Measurements from ENCODE around the gene INPP5D.
"Not testable (repeated sequence)": the region's sequence is repeated elsewhere in the genome, so short reads cannot be mapped to it uniquely, and the experiment has no call there.

INPP5D gene

DNA sequence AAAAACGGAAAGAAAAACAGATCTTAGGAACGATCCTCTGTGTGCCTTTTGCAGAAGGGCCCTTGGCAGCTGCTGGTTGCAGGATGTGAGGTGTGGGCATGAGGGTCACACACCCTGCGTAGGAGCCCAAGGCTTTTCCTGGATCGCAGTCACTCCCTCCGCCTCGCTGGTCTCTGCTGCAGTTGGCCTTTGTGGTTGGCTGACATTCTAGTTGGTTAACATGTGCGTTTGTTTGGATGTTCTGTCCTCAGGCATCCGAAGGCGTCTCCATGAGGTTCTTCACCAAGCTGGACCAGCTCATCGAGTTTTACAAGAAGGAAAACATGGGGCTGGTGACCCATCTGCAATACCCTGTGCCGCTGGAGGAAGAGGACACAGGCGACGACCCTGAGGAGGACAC is 61.7 kb downstream of the INPP5D start:
- DNase-seq: no peak

DNA sequence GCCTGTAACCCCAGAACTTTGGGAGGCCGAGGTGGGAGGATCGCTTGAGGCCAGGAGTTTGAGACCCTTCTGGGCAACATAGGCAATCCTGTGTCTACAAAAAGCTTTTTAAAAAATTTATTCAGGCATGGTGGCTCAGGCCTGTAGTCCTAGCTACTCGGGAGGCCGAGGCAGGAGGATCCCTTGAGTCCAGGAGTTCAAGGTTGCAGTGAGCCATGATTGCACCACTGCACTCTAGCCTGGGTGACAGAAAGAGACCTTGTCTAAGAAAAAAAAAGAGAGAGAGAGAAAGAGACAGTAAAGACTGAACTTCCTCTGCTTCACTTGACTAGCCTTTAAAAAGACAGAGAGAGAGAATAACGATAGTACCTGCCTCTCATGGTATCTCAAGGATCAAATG is 62.4 kb downstream of the INPP5D start:
- no peak for DNase-seq

DNA sequence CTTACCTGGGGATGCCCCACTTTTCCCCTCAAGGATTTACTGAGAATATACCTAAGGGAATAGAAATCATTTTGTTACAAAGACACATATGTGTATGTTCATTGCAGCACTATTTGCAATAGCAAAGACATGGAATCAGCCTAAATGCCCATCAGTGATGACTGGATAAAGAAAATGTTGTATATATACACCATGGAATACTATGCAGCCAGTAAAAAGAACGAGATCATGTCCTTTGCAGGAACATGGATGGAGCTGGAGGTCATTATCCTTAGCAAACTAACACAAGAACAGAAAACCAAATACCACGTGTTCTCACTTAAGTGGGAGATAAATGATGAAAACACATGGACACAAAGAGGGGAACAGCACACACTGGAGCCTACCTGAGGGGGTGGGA is 63.4 kb downstream of the INPP5D start:
- not testable (repeated sequence) for DNase-seq

DNA sequence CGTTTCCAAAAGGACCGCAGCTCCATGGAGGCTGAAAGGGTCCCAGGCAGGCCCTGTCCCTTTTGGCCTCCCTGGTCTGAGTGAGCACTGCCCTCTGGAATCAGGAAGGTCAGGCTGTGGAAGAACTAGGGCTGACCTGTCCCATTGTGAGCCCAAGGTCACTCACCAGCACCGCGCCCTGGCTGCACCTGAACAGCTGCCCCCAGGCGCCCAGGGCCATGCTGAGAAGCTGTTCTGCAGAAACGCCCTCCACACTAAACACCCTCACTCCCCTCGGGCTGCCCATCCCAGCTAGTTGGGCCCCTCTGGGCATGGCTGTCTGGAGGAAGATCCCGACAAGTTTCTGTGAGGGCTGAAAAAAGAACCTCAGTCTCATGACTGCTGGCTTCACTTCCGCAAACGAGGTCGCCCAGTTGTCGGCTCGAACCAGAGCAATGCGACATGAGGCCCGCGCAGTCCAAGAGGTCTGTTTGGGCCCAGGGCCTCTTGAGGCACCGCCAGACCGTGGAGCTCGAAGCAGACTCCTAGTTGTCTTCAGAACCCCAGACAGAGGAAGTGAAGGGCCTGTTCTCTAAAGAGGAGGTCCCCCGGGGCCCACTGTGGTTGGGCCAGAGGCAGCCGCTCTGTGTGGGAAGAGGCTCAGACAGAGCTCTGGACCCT is 64.4 kb downstream of the INPP5D start:
- DNase-seq: no peak

DNA sequence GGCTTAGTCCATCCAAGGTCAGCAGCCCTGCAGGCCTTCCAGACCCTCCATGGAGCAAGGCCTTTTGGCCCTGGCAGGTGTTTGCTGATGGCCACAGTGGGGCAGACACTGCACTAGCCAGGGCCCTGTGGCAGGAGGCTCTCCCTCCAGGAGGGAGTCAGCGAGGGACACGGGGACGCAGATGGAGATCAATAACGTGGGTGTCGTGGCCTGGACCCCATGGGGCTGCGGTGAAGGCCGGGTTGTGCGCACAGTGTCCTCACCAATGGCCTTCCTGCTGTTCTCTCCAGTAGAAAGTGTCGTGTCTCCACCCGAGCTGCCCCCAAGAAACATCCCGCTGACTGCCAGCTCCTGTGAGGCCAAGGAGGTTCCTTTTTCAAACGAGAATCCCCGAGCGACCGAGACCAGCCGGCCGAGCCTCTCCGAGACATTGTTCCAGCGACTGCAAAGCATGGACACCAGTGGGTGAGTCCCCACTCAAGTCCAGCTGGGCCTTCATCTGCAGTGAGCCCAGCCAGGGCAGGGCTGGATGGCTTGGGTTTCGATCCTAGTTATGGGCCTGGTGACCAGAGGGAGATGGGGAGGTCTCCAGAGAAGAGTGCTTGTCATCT is 65.4 kb downstream of the INPP5D start:
- DNase-seq: no peak

DNA sequence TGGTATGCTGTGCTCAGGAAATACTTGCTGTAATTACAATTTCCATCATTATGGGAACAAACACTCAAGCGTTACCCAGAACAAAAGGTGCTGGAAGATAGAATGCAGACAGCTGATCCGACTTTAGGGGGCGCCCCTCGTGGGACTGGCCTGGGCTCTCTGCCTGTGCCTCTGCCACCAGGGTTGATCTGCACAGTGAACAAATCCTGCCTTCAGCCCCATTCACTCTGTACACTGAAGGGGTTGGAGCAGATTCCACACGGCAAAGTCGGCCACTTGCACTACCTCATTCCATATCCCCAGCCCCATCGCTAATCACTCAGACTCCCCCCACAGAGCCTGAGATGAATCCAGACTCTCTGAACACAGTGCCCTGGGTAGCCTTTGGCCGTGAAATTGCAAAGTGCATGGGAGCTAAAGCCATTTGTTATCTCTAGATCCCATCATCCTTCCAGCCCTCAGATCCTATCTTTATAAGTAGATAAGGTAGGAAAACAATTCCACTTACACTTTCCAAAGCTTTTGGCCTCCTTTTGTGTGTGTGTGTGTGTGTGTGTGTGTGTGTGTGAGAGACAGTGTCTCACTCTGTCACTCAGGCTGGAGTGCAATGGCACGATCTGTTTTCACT is 69.3 kb downstream of the INPP5D start:
- DNase-seq: peak in 2 of 3 experiments; percentile 51 to 84

DNA sequence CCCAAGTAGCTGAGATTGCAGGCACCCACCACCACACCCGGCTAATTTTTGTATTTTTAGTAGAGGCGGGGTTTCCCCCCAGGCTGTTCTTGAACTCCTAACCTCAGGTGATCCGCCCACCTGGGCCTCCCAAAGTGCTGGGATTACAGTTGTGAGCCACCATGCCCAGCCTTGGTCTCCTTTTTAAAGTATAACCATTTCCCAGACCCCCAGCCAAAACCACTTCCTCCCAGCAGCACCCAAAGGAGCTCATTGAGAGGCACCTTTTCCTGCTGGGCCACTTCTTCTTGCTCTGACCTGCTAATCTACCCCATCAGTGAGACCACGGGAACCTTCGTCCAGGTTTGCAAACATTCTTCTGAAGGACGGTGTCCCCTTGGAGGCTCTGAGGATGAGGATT is 69.9 kb downstream of the INPP5D start:
- DNase-seq: no peak

DNA sequence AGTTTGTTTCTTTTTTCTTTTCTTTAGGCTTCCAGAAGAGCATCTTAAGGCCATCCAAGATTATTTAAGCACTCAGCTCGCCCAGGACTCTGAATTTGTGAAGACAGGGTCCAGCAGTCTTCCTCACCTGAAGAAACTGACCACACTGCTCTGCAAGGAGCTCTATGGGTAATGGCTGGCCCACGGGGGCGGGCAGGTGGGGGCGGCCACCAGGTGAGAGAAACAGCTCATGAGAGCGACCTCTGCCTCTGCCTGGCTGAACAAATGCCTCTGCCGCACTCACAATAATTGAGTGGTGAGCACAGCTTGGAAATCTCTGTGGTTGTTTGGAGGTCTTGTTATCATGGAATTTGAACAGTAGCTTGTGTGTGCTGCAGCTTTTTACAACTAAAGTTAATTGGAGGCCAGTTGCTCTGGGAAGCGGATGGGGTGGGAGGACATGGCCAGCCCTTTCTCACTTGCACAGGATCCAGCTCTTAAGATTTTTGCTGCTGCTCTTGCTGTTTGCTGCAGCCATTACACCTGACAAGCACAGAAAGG is 70.4 kb downstream of the INPP5D start:
- DNase-seq: no peak

DNA sequence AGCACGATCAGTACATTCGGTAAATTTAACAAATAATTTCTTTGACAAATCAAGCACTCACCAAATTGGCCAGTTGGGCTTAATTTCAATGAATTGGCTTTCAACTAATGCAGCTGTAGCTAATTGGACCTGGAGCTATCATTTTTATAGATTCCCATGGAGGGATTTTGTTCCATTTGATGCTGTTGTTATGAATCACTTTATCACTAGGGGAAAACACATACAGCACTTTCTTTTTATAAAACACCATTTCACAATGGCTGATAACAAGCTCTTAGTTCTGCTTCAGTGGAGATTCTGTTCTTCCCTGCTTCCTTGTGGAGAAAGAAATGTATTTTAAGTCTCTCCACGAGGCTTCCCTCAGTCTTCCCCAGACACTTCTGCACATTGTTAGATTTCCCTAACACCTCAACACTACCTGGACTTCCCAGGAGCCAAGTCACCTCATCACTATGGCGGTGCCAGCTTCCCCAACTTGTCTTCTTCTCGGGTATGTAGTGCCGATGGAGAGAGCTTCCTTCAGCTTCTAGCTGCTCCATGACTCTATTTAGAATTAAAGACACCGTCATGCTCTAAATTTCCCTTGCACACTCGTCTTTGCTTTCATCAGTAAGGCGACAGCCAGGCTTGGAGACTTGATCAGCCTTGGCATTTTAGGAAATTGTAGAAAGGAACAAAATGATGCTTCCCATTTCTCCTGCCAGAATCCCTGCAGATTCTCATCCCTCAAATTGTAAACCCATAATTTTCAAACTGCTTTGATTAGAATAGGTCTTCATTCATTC is 72.0 kb downstream of the INPP5D start:
- no peak for DNase-seq

DNA sequence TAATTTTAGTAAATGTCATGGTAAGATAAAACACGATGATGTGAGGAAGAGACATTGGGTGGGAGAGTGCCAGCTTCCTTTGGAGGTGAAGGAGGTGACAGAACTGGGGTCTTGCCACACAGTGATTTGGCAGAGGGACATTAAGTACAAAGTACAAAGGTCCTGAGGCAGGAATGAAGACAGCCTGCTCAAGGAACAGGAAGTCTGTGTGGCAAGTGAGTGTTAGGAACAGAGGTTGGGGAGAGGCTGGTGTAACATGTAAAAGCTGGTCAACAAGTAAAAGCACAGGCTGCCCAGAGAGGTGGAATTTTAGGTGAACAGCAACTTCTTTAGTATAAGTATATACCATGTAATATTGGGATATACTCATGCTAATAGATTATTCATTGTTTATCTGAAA is 73.1 kb downstream of the INPP5D start:
- DNase-seq: no peak

DNA sequence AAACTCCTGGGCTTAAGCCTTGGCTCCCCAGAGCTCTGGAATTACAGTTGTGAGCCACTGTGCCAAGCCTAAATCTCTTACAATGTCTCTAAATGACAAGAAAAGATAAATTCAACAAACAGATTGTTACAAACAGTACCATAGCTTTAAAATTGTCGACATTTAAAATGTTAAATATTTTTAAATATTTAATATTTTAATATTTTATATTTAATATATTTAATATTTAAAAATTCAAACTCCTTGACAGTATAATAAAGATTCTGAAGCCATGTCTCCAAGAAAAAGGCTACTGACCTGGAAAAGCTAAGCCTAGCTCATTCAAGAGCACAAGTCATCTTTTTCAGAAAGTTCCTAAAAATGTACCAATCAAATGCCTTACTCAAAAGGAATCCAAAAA is 75.3 kb downstream of the INPP5D start:
- DNase-seq: no peak

DNA sequence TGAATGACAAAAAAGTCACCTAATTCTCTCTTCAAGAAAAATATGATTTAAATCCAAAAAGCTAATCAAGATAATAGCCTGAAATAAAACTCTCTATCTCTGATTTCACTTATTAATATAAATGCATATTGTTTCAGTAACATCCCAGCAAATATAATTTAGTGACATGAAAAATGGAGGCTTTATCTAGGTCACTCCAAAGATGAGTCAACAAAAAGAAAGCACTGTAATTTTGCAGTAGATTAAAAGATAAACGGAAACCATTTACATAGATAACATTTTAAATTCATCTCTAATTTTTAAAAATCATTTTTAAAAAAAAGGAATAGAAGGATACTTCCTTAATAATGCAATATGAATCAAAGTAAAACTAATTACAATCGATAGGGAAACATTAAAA is 76.9 kb downstream of the INPP5D start:
- DNase-seq: no peak

DNA sequence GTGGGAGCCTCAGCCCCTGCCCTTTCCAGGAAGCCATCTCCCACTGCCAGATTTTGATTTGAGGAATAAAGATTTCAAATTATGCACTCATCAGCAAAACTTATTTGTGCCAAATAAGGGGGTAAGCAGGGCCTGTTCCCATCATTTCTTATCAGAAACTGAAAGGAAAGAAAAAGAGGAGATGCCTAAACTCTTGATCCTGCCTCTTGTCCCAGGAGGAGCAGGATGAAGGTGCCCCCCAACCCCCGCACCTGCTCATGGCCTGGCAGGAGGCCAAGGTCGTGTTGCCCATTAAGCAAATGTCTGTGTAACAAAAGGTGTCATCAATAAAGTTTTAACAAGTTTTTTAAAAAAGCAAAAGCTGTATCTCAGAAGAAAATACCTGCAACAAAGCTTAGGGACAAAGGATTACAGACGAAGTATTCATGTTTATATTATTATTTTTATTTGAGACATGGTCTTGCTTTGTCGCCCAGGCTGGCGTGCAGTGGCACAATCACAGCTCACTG is 80.0 kb downstream of the INPP5D start:
- no peak for DNase-seq

DNA sequence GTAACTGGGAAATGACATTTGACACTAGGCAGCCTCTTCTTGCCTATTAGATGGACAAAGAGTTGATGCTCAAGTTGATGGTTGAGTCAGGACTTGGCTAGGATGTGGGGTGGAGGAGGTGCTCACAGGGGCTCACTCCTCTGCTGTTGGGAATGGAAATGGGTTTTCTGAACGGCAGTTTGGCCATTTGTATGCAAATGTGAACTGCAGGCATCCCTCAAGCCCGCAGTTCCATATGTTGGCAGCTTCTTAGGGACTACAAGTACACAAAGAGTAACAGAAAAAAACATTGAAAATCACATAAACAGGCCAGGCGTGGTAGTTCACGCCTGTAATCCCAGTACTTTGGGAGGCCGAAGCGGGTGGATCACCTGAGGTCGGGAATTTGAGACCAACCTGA is 80.8 kb downstream of the INPP5D start:
- DNase-seq: no peak

DNA sequence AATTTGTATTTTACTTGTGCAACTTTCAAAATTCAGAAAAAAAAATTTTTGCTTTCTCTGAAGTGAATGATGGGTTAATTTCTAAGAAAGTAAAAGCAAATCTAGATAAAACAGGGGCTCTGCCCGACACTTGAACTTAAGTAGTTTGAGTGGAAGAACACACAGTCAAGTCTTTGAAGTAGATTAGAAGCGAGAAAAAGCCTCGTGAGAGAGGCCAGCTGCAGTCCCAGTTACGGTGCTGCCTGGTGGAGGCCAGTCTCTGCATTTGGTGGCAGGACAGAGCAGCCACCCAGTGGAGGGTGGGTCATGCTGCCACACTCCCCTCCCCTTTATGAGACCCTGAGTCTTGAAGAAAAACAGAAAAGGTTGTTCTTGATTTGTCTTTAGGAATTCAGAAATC is 81.8 kb downstream of the INPP5D start:
- DNase-seq: no peak

DNA sequence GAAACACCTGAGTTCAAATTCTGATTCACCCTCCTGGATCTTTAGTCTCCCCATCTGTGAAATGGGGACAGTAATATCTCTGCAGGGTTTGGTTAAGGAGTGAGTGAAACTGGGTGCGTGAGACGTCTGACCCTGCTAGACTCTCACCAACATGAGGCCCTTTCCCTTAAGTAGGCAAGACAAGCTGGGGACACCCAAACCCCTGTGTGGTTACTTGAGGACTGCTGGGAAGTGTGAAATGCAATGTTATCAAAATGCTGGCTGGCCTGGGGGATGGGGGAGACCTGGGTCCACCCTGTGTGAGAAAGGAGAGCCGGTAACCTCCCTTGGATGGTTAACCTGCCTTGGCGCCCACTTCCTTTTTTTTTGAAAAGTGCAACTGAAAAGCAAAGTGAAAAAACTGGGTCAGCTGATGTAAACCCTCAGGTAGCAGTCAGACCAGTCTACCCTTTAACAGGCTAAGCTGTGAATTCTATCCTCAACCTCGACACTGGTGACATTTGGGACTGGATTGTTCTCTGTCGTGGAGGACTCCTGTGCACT is 82.3 kb downstream of the INPP5D start:
- DNase-seq: no peak

DNA sequence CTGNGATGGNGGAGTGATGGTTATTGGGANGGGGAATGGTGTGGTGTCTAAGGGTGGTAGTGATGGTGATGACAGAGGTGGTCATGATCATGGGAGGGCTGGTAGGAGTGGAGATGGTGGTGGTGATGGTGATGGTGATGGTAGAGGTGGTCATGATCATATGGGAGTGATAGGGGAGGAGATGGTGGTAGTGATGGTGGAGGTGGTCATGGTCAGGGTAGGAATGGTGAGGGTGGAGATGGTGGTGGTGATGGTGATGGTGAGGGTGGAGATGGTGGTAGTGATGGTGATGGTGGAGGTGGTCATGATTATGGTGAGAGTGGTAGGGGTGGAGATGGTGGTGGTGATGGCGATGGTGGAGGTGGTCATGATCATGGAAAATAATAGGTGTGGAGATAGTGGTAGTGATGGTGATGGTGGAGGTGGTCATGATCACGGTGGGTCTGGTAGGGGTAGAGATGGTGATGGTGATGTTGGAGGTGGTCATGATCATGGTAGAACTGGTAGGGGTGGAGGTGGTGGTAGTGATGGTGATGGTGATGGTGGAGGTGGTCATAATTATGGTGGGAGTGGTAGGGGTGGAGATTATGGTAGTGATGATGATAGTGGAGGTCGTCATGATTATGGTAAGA is 83.7 kb downstream of the INPP5D start:
- DNase-seq: no peak

DNA sequence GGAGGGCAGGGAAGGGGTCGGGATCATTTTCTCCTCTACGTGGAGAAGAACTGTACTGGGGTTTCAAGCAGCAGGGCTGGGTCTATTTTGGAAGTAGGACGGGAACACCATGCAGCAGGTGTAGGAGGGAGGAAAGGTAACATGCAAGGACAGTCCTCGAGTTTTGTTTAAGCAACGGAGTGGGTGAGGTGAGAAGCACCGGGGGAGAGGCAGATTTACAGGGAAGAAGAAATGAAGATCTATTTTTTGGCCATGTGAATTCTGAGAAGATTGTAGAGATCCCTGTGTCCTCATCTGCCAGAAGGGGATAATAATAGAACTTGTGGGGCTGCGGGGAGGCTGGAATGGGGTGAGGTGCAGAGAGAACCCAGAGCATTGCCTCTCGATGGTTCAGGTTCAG is 85.6 kb downstream of the INPP5D start:
- DNase-seq: no peak

DNA sequence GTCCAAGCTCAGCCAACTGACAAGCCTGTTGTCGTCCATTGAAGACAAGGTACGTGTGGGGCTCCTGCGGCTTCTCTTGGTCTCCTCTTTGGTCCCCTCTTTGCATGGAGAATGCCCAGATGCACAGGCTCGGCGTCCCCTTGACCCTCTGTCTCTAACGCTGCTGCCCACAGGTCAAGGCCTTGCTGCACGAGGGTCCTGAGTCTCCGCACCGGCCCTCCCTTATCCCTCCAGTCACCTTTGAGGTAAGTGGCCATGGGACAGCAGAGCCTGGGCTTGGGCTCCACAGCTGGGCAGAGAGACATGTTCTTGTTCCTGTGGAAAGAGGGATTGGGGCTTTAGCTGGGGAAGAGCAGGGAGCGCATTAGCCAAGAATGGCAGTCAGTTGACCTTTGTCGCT is 86.1 kb downstream of the INPP5D start:
- no peak for DNase-seq

DNA sequence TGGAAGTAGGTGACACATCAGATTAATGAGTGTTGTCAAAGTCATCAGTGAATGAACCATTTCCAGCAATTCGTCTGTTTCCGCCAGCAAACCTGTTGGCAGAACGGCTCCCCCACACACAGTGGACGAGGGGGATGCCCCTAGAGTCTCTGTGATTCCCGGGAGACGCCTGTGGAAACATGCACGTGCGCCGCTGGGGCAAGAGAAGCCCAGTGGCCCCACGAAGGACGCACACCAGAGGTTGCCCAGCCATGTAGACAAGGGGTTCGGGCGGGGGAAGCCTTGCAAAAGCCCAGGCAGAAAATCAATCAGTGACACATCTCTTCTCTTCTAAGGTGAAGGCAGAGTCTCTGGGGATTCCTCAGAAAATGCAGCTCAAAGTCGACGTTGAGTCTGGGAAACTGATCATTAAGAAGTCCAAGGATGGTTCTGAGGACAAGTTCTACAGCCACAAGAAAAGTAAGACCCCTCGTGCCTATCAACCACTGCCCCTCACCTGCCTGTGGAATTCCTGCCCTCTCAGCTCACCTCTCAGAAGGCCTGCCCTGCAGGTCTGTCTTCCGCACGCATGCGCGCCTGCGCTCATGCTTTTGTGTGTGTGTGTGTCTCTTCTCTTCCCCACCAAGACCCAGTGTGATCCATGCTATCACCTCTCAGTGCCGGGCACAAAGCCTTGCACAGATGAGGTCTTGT is 87.1 kb downstream of the INPP5D start:
- no peak for DNase-seq

DNA sequence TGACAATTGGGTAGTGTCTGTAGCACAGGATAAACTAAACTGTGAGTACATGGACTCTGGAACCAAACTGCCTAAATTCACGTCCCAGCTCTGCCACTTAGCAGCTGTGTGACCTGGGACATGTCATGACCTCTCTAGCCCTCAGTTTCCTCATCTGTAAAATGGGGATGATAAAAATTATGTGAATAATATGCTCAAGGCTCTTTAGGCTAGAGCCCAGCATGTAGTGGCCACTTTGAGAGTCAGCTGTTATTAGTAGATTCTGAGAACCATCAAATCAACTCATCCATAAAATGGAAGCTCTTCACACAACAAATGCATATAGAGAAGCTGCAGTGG is 87.7 kb downstream of the INPP5D start:
- no peak for DNase-seq

DNA sequence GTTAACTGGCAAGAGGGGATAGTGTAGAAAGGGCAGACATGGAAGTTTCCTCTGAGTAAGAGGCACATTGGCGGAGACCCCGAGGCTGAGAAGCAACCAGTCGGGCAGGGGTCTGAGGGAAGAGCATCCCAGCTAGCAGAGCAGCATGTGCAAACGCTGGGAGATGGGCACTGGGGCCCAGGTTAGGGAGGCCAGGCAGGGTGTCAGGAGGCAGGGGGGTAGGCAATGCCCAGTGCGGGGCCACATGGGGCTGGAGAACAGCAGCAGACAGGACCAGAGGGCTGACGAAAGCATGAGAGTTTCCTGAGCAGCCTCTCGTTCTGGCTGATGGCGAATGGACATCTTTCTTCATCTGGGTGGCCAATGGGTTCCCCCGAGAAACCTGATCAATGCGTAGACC is 88.2 kb downstream of the INPP5D start:
- DNase-seq: no peak
